CD4-positive, alpha-beta T cell (primary cell): ENCODE measurements around the gene IL1R2. TPM values are rescaled to one million over a fixed set of nuclear protein-coding genes. Genes with fewer than 3 reads are reported as not detected.

Source experiments
- ATAC-seq: fragments of 200-7000 bp; cut with Tn5 transposase; one replicate; pipeline ENCODE4 v1.10.0; 2022; ENCODE audit warnings: mild to moderate bottlenecking; ENCODE audit not compliant: poor library complexity
- CTCF ChIA-PET: fragments of 350-600 bp; sonication (Branson Sonifier 250); formaldehyde crosslinking; loops from one replicate; lab custom pipeline; 2021; ENCODE audit warnings: antibody characterized with exemption, inconsistent platforms; lab: Charles Lee
- POLR2A ChIA-PET: fragments of 350-600 bp; sonication (Branson Sonifier 250); formaldehyde crosslinking; loops from one replicate; lab custom pipeline; 2021; ENCODE audit warnings: antibody characterized with exemption, inconsistent platforms; lab: Charles Lee
- DNase-seq, 14 experiments: peaks; one replicate each; pipeline ENCODE4 v3.0.0-alpha.2; 2013 to 2020; ENCODE audit warnings: mixed read lengths in 2 of 14
- H3K27ac ChIP-seq, 2 donors: one replicate each; pipeline versions ENCODE4 v1.5.1 to v1.7.0; 2013; ENCODE audit warnings: low read length in 2 of 2, low read depth in 1 of 2, mild to moderate bottlenecking in 1 of 2
- H3K27me3 ChIP-seq, 2 experiments: 1 replicate in 1 of 2; 2 replicates in 1 of 2; pipeline versions ENCODE4 v1.6.1 to v1.7.0; 2013; ENCODE audit warnings: low read length in 2 of 2, control low read depth in 1 of 2, mild to moderate bottlenecking in 1 of 2, moderate library complexity in 1 of 2; ENCODE audit not compliant: insufficient read depth in 2 of 2, control insufficient read depth in 1 of 2
- H3K36me3 ChIP-seq: one replicate; pipeline ENCODE4 v1.6.1; 2013; ENCODE audit warnings: low read length, control low read depth; ENCODE audit not compliant: insufficient read depth
- H3K4me1 ChIP-seq: one replicate; pipeline ENCODE4 v1.6.1; 2013; ENCODE audit warnings: low read length, control low read depth; ENCODE audit not compliant: insufficient read depth
- H3K4me3 ChIP-seq: one replicate; pipeline ENCODE4 v1.5.1; 2013; ENCODE audit warnings: mild to moderate bottlenecking, low read length, moderate library complexity
- H3K9me3 ChIP-seq, 2 experiments: 1 replicate in 1 of 2; 2 replicates in 1 of 2; pipeline versions ENCODE4 v1.6.1 to v1.7.0; 2013; ENCODE audit warnings: low read length in 2 of 2, mild to moderate bottlenecking in 2 of 2, control low read depth in 1 of 2, moderate library complexity in 1 of 2; ENCODE audit not compliant: control insufficient read depth in 1 of 2, insufficient read depth in 1 of 2
- H3K27ac Mint-ChIP-seq: one replicate; pipeline ENCODE4 v1.8.0; 2020; ENCODE audit warnings: mixed read lengths
- H3K27me3 Mint-ChIP-seq: one replicate; pipeline ENCODE4 v1.8.0; 2021; ENCODE audit warnings: mixed read lengths
- H3K36me3 Mint-ChIP-seq: one replicate; pipeline ENCODE4 v1.8.0; 2021; ENCODE audit warnings: low read depth, mixed read lengths
- H3K4me1 Mint-ChIP-seq: one replicate; pipeline ENCODE4 v1.8.0; 2021; ENCODE audit warnings: low read depth, mixed read lengths
- H3K4me3 Mint-ChIP-seq: one replicate; pipeline ENCODE4 v1.8.0; 2020; ENCODE audit warnings: mild to moderate bottlenecking, mixed read lengths
- H3K9me3 Mint-ChIP-seq: one replicate; pipeline ENCODE4 v1.8.0; 2020; ENCODE audit warnings: mixed read lengths
- intact Hi-C, 2 experiments: fragments of 100-400 bp; cut with DNase I in 1 of 2; cut with micrococcal nuclease in 1 of 2; formaldehyde crosslinking; loops; one replicate each; pipeline versions ENCODE4 v1.15.1 to v1.9.0; 2023 to 2025; cut with DNase I, micrococcal nuclease
- total RNA-seq, 174 experiments: library from RNA in 2 of 174; stranded (reverse) in 2 of 174; gene quantifications; one replicate each; pipeline ENCODE4 v1.2.3 and lab custom pipeline; 2021 to 2026
- TF ChIP-seq, protein P1 (sequence below): fragments of 200-600 bp; IDR thresholded peaks from one replicate; pipeline ENCODE4 v1.8.0; 2022; ENCODE audit warnings: antibody characterized with exemption, mild to moderate bottlenecking

IL1R2 gene
- total RNA-seq, 2 experiments from 2014 or later = 0.31 to 0.47 TPM

DNA sequence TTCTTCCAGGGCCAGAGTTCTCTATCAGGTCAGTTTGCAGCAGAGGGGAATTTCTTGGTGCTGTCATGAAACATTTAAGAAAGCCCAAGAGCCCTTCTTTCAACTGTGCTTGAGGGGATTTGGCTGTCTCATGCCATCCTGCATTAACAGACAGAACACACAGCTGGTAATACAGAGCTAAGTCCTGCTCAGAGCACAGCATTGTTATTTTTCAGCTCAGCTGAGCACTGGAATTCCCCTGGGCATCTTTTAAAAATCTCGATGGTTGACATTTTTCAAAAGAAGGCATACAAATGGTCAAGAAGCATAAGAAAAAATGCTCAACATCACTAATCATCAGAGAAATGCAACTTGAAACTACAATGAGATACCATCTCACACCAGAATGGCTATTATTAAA is 14.9 kb upstream of the IL1R2 start:
- Mint-ChIP-seq H3K9me3 (no peaks in the 10 kb centered on the region), H3K4me1 (no peaks in the 10 kb centered on the region), H3K4me3 (no peak overlapping the region), H3K36me3 (no peaks in the 10 kb centered on the region), H3K27ac (no peak overlapping the region), H3K27me3 (no peaks in the 10 kb centered on the region)
- Histone ChIP-seq H3K4me1 (no peaks in the 10 kb centered on the region), H3K27ac (no peak overlapping the region), H3K27me3 (no peaks in the 10 kb centered on the region), H3K36me3 (no peaks in the 10 kb centered on the region), H3K4me3 (no peak overlapping the region), H3K9me3 (peaks cover 0 to 11% of the 10 kb centered on the region in 2 experiments)
- ChIA-PET CTCF (no interaction called here), POLR2A (no interaction called here)
- DNase-seq (no peak), ATAC-seq (no peak)
- TF ChIP-seq, protein P1, sequence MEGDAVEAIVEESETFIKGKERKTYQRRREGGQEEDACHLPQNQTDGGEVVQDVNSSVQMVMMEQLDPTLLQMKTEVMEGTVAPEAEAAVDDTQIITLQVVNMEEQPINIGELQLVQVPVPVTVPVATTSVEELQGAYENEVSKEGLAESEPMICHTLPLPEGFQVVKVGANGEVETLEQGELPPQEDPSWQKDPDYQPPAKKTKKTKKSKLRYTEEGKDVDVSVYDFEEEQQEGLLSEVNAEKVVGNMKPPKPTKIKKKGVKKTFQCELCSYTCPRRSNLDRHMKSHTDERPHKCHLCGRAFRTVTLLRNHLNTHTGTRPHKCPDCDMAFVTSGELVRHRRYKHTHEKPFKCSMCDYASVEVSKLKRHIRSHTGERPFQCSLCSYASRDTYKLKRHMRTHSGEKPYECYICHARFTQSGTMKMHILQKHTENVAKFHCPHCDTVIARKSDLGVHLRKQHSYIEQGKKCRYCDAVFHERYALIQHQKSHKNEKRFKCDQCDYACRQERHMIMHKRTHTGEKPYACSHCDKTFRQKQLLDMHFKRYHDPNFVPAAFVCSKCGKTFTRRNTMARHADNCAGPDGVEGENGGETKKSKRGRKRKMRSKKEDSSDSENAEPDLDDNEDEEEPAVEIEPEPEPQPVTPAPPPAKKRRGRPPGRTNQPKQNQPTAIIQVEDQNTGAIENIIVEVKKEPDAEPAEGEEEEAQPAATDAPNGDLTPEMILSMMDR = no peak
- intact Hi-C loops = no loop called here

GRCh38 chr2:101980368-101980767 is 11.4 kb upstream of the IL1R2 start:
- no peaks in the 10 kb centered on the region for H3K36me3 Mint-ChIP-seq
- intact Hi-C loops = no loop called here
- no peaks in the 10 kb centered on the region for H3K4me1 Mint-ChIP-seq
- H3K27ac Mint-ChIP-seq = no peak overlapping the region
- H3K4me3 Mint-ChIP-seq = no peak overlapping the region
- no peak for ATAC-seq
- H3K27ac ChIP-seq = no peak overlapping the region
- no peaks in the 10 kb centered on the region for H3K36me3 ChIP-seq
- no peaks in the 10 kb centered on the region for H3K4me1 ChIP-seq
- H3K4me3 ChIP-seq = no peak overlapping the region
- POLR2A ChIA-PET = no interaction called here
- TF ChIP-seq, protein P1 = no peak
- no peaks in the 10 kb centered on the region for H3K27me3 Mint-ChIP-seq
- CTCF ChIA-PET = no interaction called here
- H3K9me3 ChIP-seq = peaks cover 0 to 5% of the 10 kb centered on the region in 2 experiments
- no peaks in the 10 kb centered on the region for H3K9me3 Mint-ChIP-seq
- no peaks in the 10 kb centered on the region for H3K27me3 ChIP-seq
- no peak for DNase-seq

GRCh38 chr2:101981066-101981465 is 10.7 kb upstream of the IL1R2 start:
- no peak overlapping the region for H3K4me3 Mint-ChIP-seq
- POLR2A ChIA-PET = no interaction called here

More at GRCh38 chr2:101981066-101981465, 10.7 kb upstream of the IL1R2 start:
- H3K4me1 Mint-ChIP-seq = no peaks in the 10 kb centered on the region
- intact Hi-C loops = no loop called here
- Histone ChIP-seq H3K27me3 (no peaks in the 10 kb centered on the region), H3K36me3 (no peaks in the 10 kb centered on the region), H3K4me3 (no peak overlapping the region), H3K9me3 (peaks cover 0 to 5% of the 10 kb centered on the region in 2 experiments), H3K27ac (no peak overlapping the region), H3K4me1 (no peaks in the 10 kb centered on the region)
- no peak overlapping the region for H3K27ac Mint-ChIP-seq
- CTCF ChIA-PET = no interaction called here
- H3K27me3 Mint-ChIP-seq = no peaks in the 10 kb centered on the region
- H3K36me3 Mint-ChIP-seq = no peaks in the 10 kb centered on the region
- DNase-seq (no peak), ATAC-seq (no peak)
- H3K9me3 Mint-ChIP-seq = no peaks in the 10 kb centered on the region
- TF ChIP-seq, protein P1 = no peak
